C4-2B (cell line): ENCODE results near the gene HOXC5.

Experiments used
- H3K27ac ChIP-seq: fragments of 450-650 bp; 2 replicates; pipeline ENCODE4 v1.5.1; 2017
- CTCF ChIP-seq: fragments of 450-650 bp; conservative IDR thresholded peaks from 2 replicates; pipeline ENCODE4 v1.5.1; 2017; ENCODE audit warnings: mild to moderate bottlenecking
- ZFX ChIP-seq: fragments of 450-650 bp; IDR thresholded peaks from 2 replicates; pipeline ENCODE4 v1.6.1; 2017

HOXC5 gene

GRCh38 chr12:54010053-54010971, 22.5 kb upstream of the HOXC5 start:
- TF ChIP-seq CTCF: no peak
- TF ChIP-seq ZFX: no peak
- H3K27ac ChIP-seq: peak overlapping the region; percentile 15; the same call in 1 of the 2 replicates

GRCh38 chr12:54010972-54011664, 21.7 kb upstream of the HOXC5 start:
- TF ChIP-seq CTCF (no peak), ZFX (no peak)
- peak overlapping the region; percentile 15; the same call in 1 of the 2 replicates for H3K27ac ChIP-seq

- TF ChIP-seq ZFX: no peak
- no peak for TF ChIP-seq CTCF
- no peak overlapping the region for H3K27ac ChIP-seq
Measured at GRCh38 chr12:54011665-54012532, 21.0 kb upstream of the HOXC5 start.

- TF ChIP-seq CTCF (no peak), ZFX (no peak)
- H3K27ac ChIP-seq: no peak overlapping the region
Measured at GRCh38 chr12:54012631-54013409, 20.0 kb upstream of the HOXC5 start.

GRCh38 chr12:54014377-54015017, 18.4 kb upstream of the HOXC5 start:
- H3K27ac ChIP-seq: peak overlapping the region; percentile 89; the same call in 1 of the 2 replicates
- no peak for TF ChIP-seq ZFX
- TF ChIP-seq CTCF: no peak
